Mesendoderm (in vitro differentiated cells): Measurements from ENCODE around the gene SOHLH2.

Experiments used
- DNase-seq: peaks from one replicate; pipeline ENCODE4 v3.0.0; 2013
- H2AK5ac ChIP-seq: 2 replicates; pipeline ENCODE4 v1.6.1; 2013; ENCODE audit warnings: low read length, inconsistent platforms
- H2BK120ac ChIP-seq: 2 replicates; pipeline ENCODE4 v1.6.1; 2013; ENCODE audit warnings: low read depth, mild to moderate bottlenecking, low read length, moderate library complexity, mixed read lengths
- H2BK15ac ChIP-seq: replicated peaks from 2 replicates; pipeline ENCODE4 v1.6.1; 2013; ENCODE audit warnings: low read depth, mild to moderate bottlenecking, moderate library complexity
- H2BK5ac ChIP-seq: 2 replicates; pipeline ENCODE4 v1.6.1; 2013; ENCODE audit warnings: low read length, inconsistent platforms
- H3K18ac ChIP-seq: 2 replicates; pipeline ENCODE4 v1.6.1; 2013; ENCODE audit warnings: mild to moderate bottlenecking, low read length, mixed read lengths
- H3K23ac ChIP-seq: one replicate; pipeline ENCODE4 v1.6.1; 2013; ENCODE audit warnings: low read length
- H3K27ac ChIP-seq: 2 replicates; pipeline ENCODE4 v1.5.1; 2013; ENCODE audit warnings: low read depth, mild to moderate bottlenecking, inconsistent platforms, low read length, moderate library complexity
- H3K27me3 ChIP-seq: 2 replicates; pipeline ENCODE4 v1.6.1; 2013; ENCODE audit warnings: low read length, control low read depth, mild to moderate bottlenecking, inconsistent platforms; ENCODE audit not compliant: insufficient read depth, poor library complexity
- H3K36me3 ChIP-seq: 2 replicates; pipeline ENCODE4 v1.6.1; 2013; ENCODE audit warnings: low read length, inconsistent platforms; ENCODE audit not compliant: control insufficient read depth, insufficient read depth
- H3K4ac ChIP-seq: one replicate; pipeline ENCODE4 v1.6.1; 2013; ENCODE audit warnings: low read depth, mild to moderate bottlenecking, low read length, moderate library complexity
- H3K4me1 ChIP-seq: 2 replicates; pipeline ENCODE4 v1.6.1; 2013; ENCODE audit warnings: low read depth, low read length, inconsistent platforms; ENCODE audit not compliant: control insufficient read depth
- H3K4me2 ChIP-seq: 2 replicates; pipeline ENCODE4 v1.6.1; 2013; ENCODE audit warnings: low read length
- H3K4me3 ChIP-seq: 2 replicates; pipeline ENCODE4 v1.5.1; 2013; ENCODE audit warnings: mild to moderate bottlenecking, low read length
- H3K56ac ChIP-seq: one replicate; pipeline ENCODE4 v1.6.1; 2013; ENCODE audit warnings: low read length
- H3K79me1 ChIP-seq: 2 replicates; pipeline ENCODE4 v1.6.1; 2013; ENCODE audit warnings: low read length, inconsistent platforms
- H3K79me2 ChIP-seq: 2 replicates; pipeline ENCODE4 v1.6.1; 2013; ENCODE audit warnings: mild to moderate bottlenecking, low read length; ENCODE audit not compliant: control insufficient read depth, insufficient read depth
- H3K9ac ChIP-seq: 2 replicates; pipeline ENCODE4 v1.6.1; 2013; ENCODE audit warnings: low read length, inconsistent platforms
- H4K5ac ChIP-seq: one replicate; pipeline ENCODE4 v1.6.1; 2013; ENCODE audit warnings: low read length
- H4K8ac ChIP-seq: one replicate; pipeline ENCODE4 v1.6.1; 2013; ENCODE audit warnings: low read depth, mild to moderate bottlenecking, control low read depth, low read length, moderate library complexity
- WGBS: extraction: QIAGEN DNeasy Blood & Tissue Kit; methylation state at CpG from one replicate; pipeline ENCODE4 v1.1.7; 2013; ENCODE audit warnings: low lambda C conversion rate, missing lambda C conversion rate; ENCODE audit not compliant: insufficient coverage; ENCODE audit errors: extremely low coverage; 5-methylcytosine and 5-hydroxymethylcytosine counted together

The SOHLH2 gene

DNA sequence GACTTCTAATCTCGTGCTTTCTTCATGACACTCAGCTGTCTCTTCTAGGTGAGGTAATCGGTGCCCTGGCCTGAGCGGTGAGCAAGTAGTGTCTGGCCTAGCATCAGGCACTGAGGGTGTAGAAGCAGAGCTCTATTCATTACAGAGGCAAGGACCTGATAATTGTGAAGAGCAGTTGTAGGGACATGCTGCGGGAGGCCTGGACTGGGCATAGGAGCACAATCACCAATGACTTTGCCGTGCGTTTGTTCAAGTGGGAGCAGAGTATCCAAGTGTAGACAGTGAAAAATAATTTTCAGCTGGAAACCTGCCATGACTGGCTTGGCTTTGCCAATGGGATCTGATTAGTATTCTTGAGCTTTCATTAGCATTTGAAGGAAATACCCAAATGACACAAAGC is 51.1 kb downstream of the SOHLH2 start:
- H3K27me3 ChIP-seq = no peaks in the 10 kb centered on the region

DNA sequence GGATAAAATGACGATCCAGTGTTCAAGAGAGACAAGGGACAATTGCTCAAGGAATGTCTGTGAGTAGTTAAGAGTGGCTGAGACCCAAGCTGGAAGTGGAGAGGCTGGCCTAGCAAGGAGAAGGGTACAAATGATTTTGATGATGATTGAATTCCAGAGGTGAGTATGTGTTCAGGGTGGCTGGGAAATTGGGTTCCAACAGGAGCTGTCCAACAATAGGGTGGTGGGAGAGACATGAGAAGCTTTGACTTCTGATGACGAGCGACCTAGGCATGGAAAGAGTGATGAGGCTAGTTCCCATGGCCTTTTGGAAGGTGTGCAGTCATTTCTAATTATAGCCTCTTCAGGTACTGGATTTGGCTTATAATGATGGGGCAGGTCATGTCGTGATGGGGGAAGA is 54.1 kb downstream of the SOHLH2 start:
- Histone ChIP-seq H4K5ac (no peak overlapping the region), H3K27me3 (no peaks in the 10 kb centered on the region), H3K23ac (no peak overlapping the region), H3K9ac (no peak overlapping the region), H3K27ac (no peak overlapping the region), H2BK15ac (no peak overlapping the region), H3K4me1 (no peaks in the 10 kb centered on the region), H3K4me2 (no peak overlapping the region), H3K56ac (no peak overlapping the region), H4K8ac (no peak overlapping the region), H3K79me1 (no peaks in the 10 kb centered on the region), H3K18ac (no peak overlapping the region), H2BK5ac (no peak overlapping the region), H2BK120ac (no peak overlapping the region), H3K36me3 (no peaks in the 10 kb centered on the region), H3K4me3 (no peak overlapping the region), H2AK5ac (no peak overlapping the region), H3K4ac (no peak overlapping the region), H3K79me2 (no peaks in the 10 kb centered on the region)
- no peak for DNase-seq
- 100% methylated on average over 1 of the region's 4 CpGs for WGBS

More for the DNA sequence above, 51.1 kb downstream of the SOHLH2 start:
- H3K27ac ChIP-seq = no peak overlapping the region
- H3K4me3 ChIP-seq = no peak overlapping the region
- H3K56ac ChIP-seq = no peak overlapping the region
- H3K36me3 ChIP-seq = no peaks in the 10 kb centered on the region
- no peaks in the 10 kb centered on the region for H3K4me1 ChIP-seq
- no peak overlapping the region for H2BK15ac ChIP-seq
- no peak overlapping the region for H3K4me2 ChIP-seq
- no peak overlapping the region for H4K5ac ChIP-seq
- DNase-seq = peak; percentile 17
- H2BK5ac ChIP-seq = no peak overlapping the region
- no peak overlapping the region for H4K8ac ChIP-seq
- no peak overlapping the region for H3K4ac ChIP-seq
- no peak overlapping the region for H2AK5ac ChIP-seq
- H3K79me1 ChIP-seq = no peaks in the 10 kb centered on the region
- H2BK120ac ChIP-seq = no peak overlapping the region
- no peak overlapping the region for H3K18ac ChIP-seq
- WGBS = no CpG with 5 or more reads among the region's 6 CpGs
- no peak overlapping the region for H3K9ac ChIP-seq
- no peaks in the 10 kb centered on the region for H3K79me2 ChIP-seq
- H3K23ac ChIP-seq = no peak overlapping the region

GRCh38 chr13:36158611-36159010 is 55.7 kb downstream of the SOHLH2 start:
- no peak overlapping the region for H3K4me3 ChIP-seq
- no peak overlapping the region for H3K4ac ChIP-seq
- H3K27ac ChIP-seq = no peak overlapping the region
- no peak overlapping the region for H2BK15ac ChIP-seq
- WGBS = no CpG with 5 or more reads among the region's 4 CpGs
- H3K9ac ChIP-seq = no peak overlapping the region
- H4K5ac ChIP-seq = no peak overlapping the region
- H3K79me1 ChIP-seq = no peaks in the 10 kb centered on the region
- no peak for DNase-seq
- no peak overlapping the region for H3K18ac ChIP-seq
- no peaks in the 10 kb centered on the region for H3K27me3 ChIP-seq
- H3K56ac ChIP-seq = no peak overlapping the region
- no peaks in the 10 kb centered on the region for H3K36me3 ChIP-seq
- H2BK120ac ChIP-seq = no peak overlapping the region
- H2AK5ac ChIP-seq = no peak overlapping the region
- H3K79me2 ChIP-seq = no peaks in the 10 kb centered on the region
- no peak overlapping the region for H3K23ac ChIP-seq
- no peak overlapping the region for H2BK5ac ChIP-seq
- H3K4me1 ChIP-seq = no peaks in the 10 kb centered on the region
- H3K4me2 ChIP-seq = no peak overlapping the region
- H4K8ac ChIP-seq = no peak overlapping the region

GRCh38 chr13:36157480-36157879 is 56.9 kb downstream of the SOHLH2 start:
- H3K56ac ChIP-seq = no peak overlapping the region
- no peaks in the 10 kb centered on the region for H3K27me3 ChIP-seq
- H3K18ac ChIP-seq = no peak overlapping the region
- H3K9ac ChIP-seq = no peak overlapping the region
- H3K27ac ChIP-seq = no peak overlapping the region
- H2BK5ac ChIP-seq = no peak overlapping the region
- no peak for DNase-seq
- no peak overlapping the region for H4K5ac ChIP-seq
- H4K8ac ChIP-seq = no peak overlapping the region
- H3K4me2 ChIP-seq = no peak overlapping the region
- H3K79me2 ChIP-seq = no peaks in the 10 kb centered on the region
- no peak overlapping the region for H2BK120ac ChIP-seq
- H3K79me1 ChIP-seq = no peaks in the 10 kb centered on the region
- no peak overlapping the region for H3K23ac ChIP-seq
- H3K4me3 ChIP-seq = no peak overlapping the region
- no peaks in the 10 kb centered on the region for H3K4me1 ChIP-seq
- no peak overlapping the region for H2BK15ac ChIP-seq
- no peaks in the 10 kb centered on the region for H3K36me3 ChIP-seq
- H3K4ac ChIP-seq = peak overlapping the region; percentile 11
- no peak overlapping the region for H2AK5ac ChIP-seq
- no CpG with 5 or more reads among the region's 1 CpG for WGBS

DNA sequence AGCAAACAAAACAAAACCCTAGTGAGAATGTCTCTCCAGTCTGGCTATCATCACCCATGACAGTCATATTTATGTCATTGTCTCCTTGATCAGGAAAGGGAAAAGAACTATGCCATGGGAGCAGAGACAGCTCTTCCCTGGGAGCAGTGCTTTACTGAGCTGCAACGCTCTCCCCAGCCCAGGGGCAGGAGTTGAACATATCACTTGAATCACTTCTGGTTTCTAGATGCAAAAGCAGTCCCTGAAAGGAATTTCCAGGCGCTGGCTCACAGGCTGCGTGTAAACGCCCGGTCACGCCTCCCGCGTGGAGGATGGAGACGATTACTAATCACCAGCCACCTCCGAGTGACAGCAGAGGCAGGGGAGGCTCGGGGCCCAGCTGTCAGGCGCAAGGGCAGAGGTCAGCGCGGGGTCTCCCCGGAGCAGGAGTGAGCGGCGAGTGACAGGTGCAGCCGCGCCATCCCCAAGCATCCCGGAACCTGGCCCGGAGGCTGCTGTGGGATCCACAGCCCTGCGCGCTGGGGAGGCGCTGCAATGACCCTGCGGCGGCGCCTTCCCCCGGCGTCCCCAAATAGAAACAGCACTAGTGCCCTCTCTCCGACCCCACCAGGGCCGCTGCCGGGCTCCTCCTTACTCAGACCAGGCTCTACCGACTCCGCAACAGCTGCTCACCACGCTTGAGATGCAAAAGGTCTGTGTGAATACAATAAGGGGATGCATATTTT is 59.6 kb downstream of the SOHLH2 start:
- H3K4me2 ChIP-seq = peak overlapping the region; percentile 24
- no peaks in the 10 kb centered on the region for H3K79me1 ChIP-seq
- no peak overlapping the region for H3K4me3 ChIP-seq
- no peaks in the 10 kb centered on the region for H3K79me2 ChIP-seq
- no peak overlapping the region for H3K27ac ChIP-seq
- no peak overlapping the region for H3K56ac ChIP-seq
- no peaks in the 10 kb centered on the region for H3K27me3 ChIP-seq
- H3K23ac ChIP-seq = no peak overlapping the region
- H4K8ac ChIP-seq = no peak overlapping the region
- H2BK15ac ChIP-seq = no peak overlapping the region
- H3K4me1 ChIP-seq = no peaks in the 10 kb centered on the region
- no peak overlapping the region for H4K5ac ChIP-seq
- no peak overlapping the region for H2BK120ac ChIP-seq
- no peak overlapping the region for H3K4ac ChIP-seq
- H2BK5ac ChIP-seq = no peak overlapping the region
- no peaks in the 10 kb centered on the region for H3K36me3 ChIP-seq
- no CpG with 5 or more reads among the region's 35 CpGs for WGBS
- no peak overlapping the region for H2AK5ac ChIP-seq
- DNase-seq = peak; percentile 30
- no peak overlapping the region for H3K18ac ChIP-seq
- no peak overlapping the region for H3K9ac ChIP-seq

GRCh38 chr13:36151591-36151990 is 62.8 kb downstream of the SOHLH2 start:
- no peak overlapping the region for H3K18ac ChIP-seq
- H2BK15ac ChIP-seq = no peak overlapping the region
- no peak overlapping the region for H4K5ac ChIP-seq
- H2BK120ac ChIP-seq = no peak overlapping the region
- H3K4ac ChIP-seq = no peak overlapping the region
- H3K27ac ChIP-seq = no peak overlapping the region
- no peak overlapping the region for H3K4me3 ChIP-seq
- no peaks in the 10 kb centered on the region for H3K36me3 ChIP-seq
- WGBS = no CpG with 5 or more reads among the region's 1 CpG
- H3K4me1 ChIP-seq = no peaks in the 10 kb centered on the region
- no peak overlapping the region for H2AK5ac ChIP-seq
- H3K79me1 ChIP-seq = no peaks in the 10 kb centered on the region
- no peak overlapping the region for H2BK5ac ChIP-seq
- DNase-seq = no peak
- H3K9ac ChIP-seq = no peak overlapping the region
- no peaks in the 10 kb centered on the region for H3K27me3 ChIP-seq
- H3K79me2 ChIP-seq = no peaks in the 10 kb centered on the region
- H3K23ac ChIP-seq = no peak overlapping the region
- H3K56ac ChIP-seq = no peak overlapping the region
- H3K4me2 ChIP-seq = no peak overlapping the region
- H4K8ac ChIP-seq = no peak overlapping the region
